Mesothelial cell of epicardium (in vitro differentiated cells): ENCODE data around the gene VWF. TPM values are rescaled to one million over a fixed set of nuclear protein-coding genes. Genes with fewer than 3 reads are reported as not detected.

ENCODE experiments used
- DNase-seq, 2 experiments: peaks; one replicate each; pipeline ENCODE4 v3.0.0; 2021; ENCODE audit warnings: low spot score in 2 of 2; ENCODE audit not compliant: unreplicated experiment in 2 of 2
- H3K27ac Mint-ChIP-seq: 2 replicates; pipeline ENCODE4 v1.8.0; 2021; ENCODE audit warnings: mixed read lengths
- H3K27me3 Mint-ChIP-seq: 2 replicates; pipeline ENCODE4 v1.8.0; 2021; ENCODE audit warnings: low read depth, mixed read lengths
- H3K36me3 Mint-ChIP-seq: 2 replicates; pipeline ENCODE4 v1.8.0; 2021; ENCODE audit warnings: mixed read lengths
- H3K4me1 Mint-ChIP-seq: 2 replicates; pipeline ENCODE4 v1.8.0; 2021; ENCODE audit warnings: mixed read lengths
- H3K4me3 Mint-ChIP-seq: 2 replicates; pipeline ENCODE4 v1.8.0; 2021; ENCODE audit warnings: mild to moderate bottlenecking, moderate library complexity, mixed read lengths
- H3K9me3 Mint-ChIP-seq: 2 replicates; pipeline ENCODE4 v1.8.0; 2021; ENCODE audit warnings: mixed read lengths
- total RNA-seq: library from RNA; stranded (reverse); gene quantifications from 3 replicates; pipeline ENCODE4 v1.2.1, GENCODE V29; 2021
- TF ChIP-seq, protein P1 (sequence below): fragments of 200-600 bp; sonication (generic); IDR thresholded peaks from one replicate; pipeline ENCODE4 v1.5.0; 2021; ENCODE audit warnings: antibody characterized with exemption; ENCODE audit not compliant: unreplicated experiment

The VWF gene
- total RNA-seq, 1 donor from 2014 or later, result 0.31 TPM

DNA sequence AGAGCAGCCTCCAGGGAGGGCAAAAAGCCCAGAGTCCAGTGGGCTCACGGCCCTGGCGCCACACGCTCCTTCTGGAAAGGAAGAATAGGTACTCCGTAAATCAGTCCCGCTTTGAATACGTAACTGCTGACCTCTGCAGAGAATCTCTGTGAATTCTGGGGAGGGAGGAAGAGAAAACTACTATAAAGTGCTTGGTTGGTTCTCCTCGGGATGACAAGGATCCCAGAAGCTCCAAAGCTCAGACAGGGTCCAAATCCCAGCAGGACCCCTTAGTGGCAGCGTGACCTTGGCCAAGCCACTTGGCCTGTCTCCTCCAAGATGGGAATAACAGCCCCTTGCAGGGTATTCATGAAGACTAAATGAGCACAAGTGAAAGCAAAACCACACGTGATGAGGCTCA, 211.1 kb downstream of the VWF start:
- no peaks in the 10 kb centered on the region for H3K9me3 Mint-ChIP-seq
- no peaks in the 10 kb centered on the region for H3K36me3 Mint-ChIP-seq
- H3K27ac Mint-ChIP-seq, result no peak overlapping the region
- H3K4me1 Mint-ChIP-seq, result no peaks in the 10 kb centered on the region
- no peak for DNase-seq
- TF ChIP-seq, protein P1, sequence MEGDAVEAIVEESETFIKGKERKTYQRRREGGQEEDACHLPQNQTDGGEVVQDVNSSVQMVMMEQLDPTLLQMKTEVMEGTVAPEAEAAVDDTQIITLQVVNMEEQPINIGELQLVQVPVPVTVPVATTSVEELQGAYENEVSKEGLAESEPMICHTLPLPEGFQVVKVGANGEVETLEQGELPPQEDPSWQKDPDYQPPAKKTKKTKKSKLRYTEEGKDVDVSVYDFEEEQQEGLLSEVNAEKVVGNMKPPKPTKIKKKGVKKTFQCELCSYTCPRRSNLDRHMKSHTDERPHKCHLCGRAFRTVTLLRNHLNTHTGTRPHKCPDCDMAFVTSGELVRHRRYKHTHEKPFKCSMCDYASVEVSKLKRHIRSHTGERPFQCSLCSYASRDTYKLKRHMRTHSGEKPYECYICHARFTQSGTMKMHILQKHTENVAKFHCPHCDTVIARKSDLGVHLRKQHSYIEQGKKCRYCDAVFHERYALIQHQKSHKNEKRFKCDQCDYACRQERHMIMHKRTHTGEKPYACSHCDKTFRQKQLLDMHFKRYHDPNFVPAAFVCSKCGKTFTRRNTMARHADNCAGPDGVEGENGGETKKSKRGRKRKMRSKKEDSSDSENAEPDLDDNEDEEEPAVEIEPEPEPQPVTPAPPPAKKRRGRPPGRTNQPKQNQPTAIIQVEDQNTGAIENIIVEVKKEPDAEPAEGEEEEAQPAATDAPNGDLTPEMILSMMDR, result no peak
- H3K4me3 Mint-ChIP-seq, result no peak overlapping the region
- H3K27me3 Mint-ChIP-seq, result peaks cover 34% of the 10 kb centered on the region

DNA sequence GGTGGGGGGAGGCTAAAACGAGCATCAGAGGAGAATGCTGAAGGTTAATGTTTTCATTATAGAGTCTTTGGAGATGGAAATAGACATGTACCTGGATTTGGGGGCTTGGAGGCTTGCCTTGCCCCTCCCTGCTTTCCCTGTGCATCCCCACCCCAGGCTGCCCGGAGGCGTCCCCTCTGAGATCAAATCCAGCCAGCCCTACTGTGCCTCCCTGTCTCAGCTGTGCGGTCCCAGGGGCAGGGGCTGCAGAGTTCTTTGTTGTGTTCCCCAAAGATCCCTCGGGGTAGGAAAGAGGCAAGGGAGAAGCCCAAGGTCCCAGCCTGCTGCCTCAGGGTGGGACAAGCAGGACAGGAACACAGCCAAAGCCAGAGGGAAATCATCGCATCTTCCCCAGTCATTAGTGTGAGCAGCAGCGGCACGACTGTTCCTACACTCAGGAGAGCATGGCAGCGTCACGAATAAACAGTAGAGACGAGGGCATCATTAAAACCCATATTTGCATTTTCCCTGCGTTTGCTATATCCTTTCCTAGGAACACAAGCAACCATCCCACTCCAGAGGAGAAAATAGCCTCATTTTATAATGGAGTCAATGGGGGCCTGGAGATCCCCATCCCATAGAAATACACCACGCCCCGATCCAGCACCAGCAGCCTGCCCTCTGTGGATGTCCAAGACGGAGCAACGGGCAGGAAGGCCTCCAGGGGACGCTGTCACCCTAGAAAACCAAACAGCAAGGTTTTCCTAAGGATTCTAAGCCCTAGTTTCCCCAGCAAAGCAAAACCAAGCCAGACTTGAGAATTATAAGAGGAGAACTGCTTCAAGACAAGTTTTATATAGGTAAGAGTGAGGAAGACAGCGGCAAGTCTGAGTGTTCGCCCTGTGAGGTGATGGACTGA, 211.8 kb downstream of the VWF start:
- DNase-seq, result no peak
- H3K4me3 Mint-ChIP-seq, result no peak overlapping the region
- TF ChIP-seq, protein P1, result no peak

DNA sequence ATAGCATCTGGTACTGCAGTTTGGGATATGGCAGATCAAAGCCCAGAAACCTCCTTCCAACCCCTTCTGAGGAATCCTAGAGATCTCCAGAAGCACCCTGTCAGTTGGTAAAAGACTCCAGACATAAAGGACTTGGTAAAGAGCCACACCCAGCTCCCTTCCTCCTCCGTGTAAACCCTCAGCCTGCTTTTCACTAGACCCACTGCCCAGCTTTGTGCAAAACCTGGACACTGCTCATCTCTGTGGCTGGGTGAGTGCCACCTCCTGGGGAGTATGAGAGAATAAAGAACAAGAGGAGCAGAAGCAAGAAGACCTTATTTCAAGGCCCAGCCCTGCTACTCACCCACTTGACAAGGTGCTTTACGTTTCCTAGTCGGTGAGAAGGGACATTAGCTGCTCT, 212.5 kb downstream of the VWF start:
- Mint-ChIP-seq H3K4me1 (no peaks in the 10 kb centered on the region), H3K9me3 (no peaks in the 10 kb centered on the region), H3K4me3 (no peak overlapping the region), H3K27ac (no peak overlapping the region), H3K36me3 (no peaks in the 10 kb centered on the region), H3K27me3 (peaks cover 34% of the 10 kb centered on the region)
- no peak for DNase-seq
- TF ChIP-seq, protein P1, result no peak

More for the DNA sequence above, 211.8 kb downstream of the VWF start:
- no peaks in the 10 kb centered on the region for H3K9me3 Mint-ChIP-seq
- no peak overlapping the region for H3K27ac Mint-ChIP-seq
- peaks cover 34% of the 10 kb centered on the region for H3K27me3 Mint-ChIP-seq
- H3K4me1 Mint-ChIP-seq, result no peaks in the 10 kb centered on the region
- H3K36me3 Mint-ChIP-seq, result no peaks in the 10 kb centered on the region

DNA sequence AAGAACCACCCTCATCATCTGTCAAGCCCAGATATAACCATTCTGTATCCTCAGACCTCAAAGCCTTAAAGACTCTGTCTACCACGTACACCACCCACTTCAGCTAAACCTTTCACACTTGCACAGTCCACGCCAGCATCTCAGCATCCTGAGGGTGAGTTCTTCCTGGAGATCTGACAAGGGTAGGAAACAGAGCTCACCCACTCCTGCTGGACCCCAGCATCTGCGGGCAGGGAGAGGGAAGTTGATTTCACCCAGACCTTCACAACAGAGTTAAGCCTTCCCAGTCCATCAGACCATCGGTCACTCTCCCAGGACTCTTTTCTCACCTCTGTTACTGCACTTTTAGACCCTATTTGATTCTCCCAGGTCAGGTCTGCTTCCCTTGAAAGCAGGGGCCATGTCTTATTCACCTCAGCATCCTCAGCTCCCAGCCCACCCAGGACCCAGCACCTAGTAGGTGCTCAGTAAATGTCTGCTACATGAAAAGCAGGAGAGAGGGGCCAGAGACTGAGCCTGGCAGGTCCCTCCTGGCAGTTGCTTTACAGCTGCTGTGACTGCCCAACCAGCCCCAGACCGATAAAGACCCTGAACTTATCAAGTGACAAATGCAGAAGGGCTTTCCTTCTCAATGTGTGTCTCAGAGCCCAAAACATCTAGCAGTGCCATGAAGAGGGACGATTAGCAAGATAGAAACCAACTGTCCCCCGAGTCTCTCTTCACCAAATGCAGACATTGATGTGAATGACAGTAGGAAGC, 213.5 kb downstream of the VWF start:
- no peak for DNase-seq
- no peaks in the 10 kb centered on the region for H3K9me3 Mint-ChIP-seq
- H3K4me3 Mint-ChIP-seq, result no peak overlapping the region
- H3K36me3 Mint-ChIP-seq, result no peaks in the 10 kb centered on the region
- no peaks in the 10 kb centered on the region for H3K4me1 Mint-ChIP-seq
- TF ChIP-seq, protein P1, result no peak
- H3K27ac Mint-ChIP-seq, result no peak overlapping the region
- H3K27me3 Mint-ChIP-seq, result peaks cover 34% of the 10 kb centered on the region

DNA sequence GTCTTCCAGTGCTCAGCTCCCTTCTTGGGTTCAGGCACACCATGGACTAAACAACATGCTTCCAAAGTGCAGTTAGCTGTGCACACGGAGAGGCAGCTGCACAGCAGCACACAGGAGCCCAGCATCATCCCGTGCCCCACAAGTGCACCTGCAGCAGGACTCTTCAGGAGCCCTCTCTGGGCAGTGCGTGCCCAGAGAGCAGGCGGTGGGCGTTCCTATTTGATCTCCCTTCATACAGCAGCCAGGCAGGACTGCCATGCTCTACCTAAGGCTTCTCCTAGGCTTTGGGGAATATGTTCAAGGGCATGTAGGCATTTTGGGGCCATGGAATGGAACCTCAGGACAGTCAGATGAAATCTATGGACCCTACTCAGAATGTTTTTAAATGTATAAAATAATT, 214.9 kb downstream of the VWF start:
- Mint-ChIP-seq H3K9me3 (no peaks in the 10 kb centered on the region), H3K4me3 (no peak overlapping the region), H3K27ac (no peak overlapping the region), H3K4me1 (no peaks in the 10 kb centered on the region), H3K27me3 (peaks cover 34% of the 10 kb centered on the region), H3K36me3 (no peaks in the 10 kb centered on the region)
- TF ChIP-seq, protein P1, result no peak
- DNase-seq, result no peak
